Measurements from ENCODE around the gene SPOCK1. TPM values are rescaled to one million over a fixed set of nuclear protein-coding genes. Genes with fewer than 3 reads are reported as not detected.

SPOCK1 gene
- total and polyA plus RNA-seq, 2 experiments from 2014 or later = 5.6 to 10.1 TPM

GRCh38 chr5:137144656-137145055 is 354.5 kb downstream of the SPOCK1 start:
- H3K9me2 ChIP-seq (replicated peaks; ENCODE audit: insufficient read depth) = no peaks in the 10 kb centered on the region
- peaks cover 7% of the 10 kb centered on the region for H3K4me1 ChIP-seq (ENCODE audit: insufficient read depth)
- no peaks in the 10 kb centered on the region for H3K36me3 ChIP-seq (replicated peaks; ENCODE audit: insufficient read depth, low read depth)
- H3K27ac ChIP-seq = no peak overlapping the region
- no peak overlapping the region for H3K4me2 ChIP-seq
- no peaks in the 10 kb centered on the region for H3K27me3 ChIP-seq
- H3K79me2 ChIP-seq = no peaks in the 10 kb centered on the region
- no peak for DNase-seq (ENCODE audit: low spot score)
- H3K4me3 ChIP-seq = no peak overlapping the region
- H2AFZ ChIP-seq = no peak overlapping the region
- no peaks in the 10 kb centered on the region for H4K20me1 ChIP-seq (ENCODE audit: insufficient read depth, poor library complexity, severe bottlenecking)
- TF ChIP-seq, protein P1, sequence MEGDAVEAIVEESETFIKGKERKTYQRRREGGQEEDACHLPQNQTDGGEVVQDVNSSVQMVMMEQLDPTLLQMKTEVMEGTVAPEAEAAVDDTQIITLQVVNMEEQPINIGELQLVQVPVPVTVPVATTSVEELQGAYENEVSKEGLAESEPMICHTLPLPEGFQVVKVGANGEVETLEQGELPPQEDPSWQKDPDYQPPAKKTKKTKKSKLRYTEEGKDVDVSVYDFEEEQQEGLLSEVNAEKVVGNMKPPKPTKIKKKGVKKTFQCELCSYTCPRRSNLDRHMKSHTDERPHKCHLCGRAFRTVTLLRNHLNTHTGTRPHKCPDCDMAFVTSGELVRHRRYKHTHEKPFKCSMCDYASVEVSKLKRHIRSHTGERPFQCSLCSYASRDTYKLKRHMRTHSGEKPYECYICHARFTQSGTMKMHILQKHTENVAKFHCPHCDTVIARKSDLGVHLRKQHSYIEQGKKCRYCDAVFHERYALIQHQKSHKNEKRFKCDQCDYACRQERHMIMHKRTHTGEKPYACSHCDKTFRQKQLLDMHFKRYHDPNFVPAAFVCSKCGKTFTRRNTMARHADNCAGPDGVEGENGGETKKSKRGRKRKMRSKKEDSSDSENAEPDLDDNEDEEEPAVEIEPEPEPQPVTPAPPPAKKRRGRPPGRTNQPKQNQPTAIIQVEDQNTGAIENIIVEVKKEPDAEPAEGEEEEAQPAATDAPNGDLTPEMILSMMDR (IDR thresholded peaks at IDR 0.05; ENCODE audit: poor library complexity) = no peak
- no peak for TF ChIP-seq EZH2phosphoT487 (IDR thresholded peaks at IDR 0.05; ENCODE audit: low read depth, severe bottlenecking, unreplicated experiment)
- TF ChIP-seq EZH2 (IDR thresholded peaks at IDR 0.05; ENCODE audit: borderline replicate concordance) = no peak
- 85% methylated on average over 4 of the region's 4 CpGs for WGBS (ENCODE audit: low lambda C conversion rate, missing lambda C conversion rate)
- no peaks in the 10 kb centered on the region for H3K9me3 ChIP-seq (ENCODE audit: low read depth)

- H2AFZ ChIP-seq = no peak overlapping the region
- no peaks in the 10 kb centered on the region for H4K20me1 ChIP-seq (ENCODE audit: insufficient read depth, poor library complexity, severe bottlenecking)
- 83% methylated on average over 7 of the region's 7 CpGs for WGBS (ENCODE audit: low lambda C conversion rate, missing lambda C conversion rate)
- H3K4me3 ChIP-seq = no peak overlapping the region
- H3K4me1 ChIP-seq (ENCODE audit: insufficient read depth) = peaks cover 7% of the 10 kb centered on the region
- no peak overlapping the region for H3K27ac ChIP-seq
- H3K9me2 ChIP-seq (replicated peaks; ENCODE audit: insufficient read depth) = no peaks in the 10 kb centered on the region
- no peaks in the 10 kb centered on the region for H3K36me3 ChIP-seq (replicated peaks; ENCODE audit: insufficient read depth, low read depth)
- peak; percentile 21 for DNase-seq (ENCODE audit: low spot score)
- H3K79me2 ChIP-seq = no peaks in the 10 kb centered on the region
- H3K9me3 ChIP-seq (ENCODE audit: low read depth) = no peaks in the 10 kb centered on the region
- no peak overlapping the region for H3K4me2 ChIP-seq
- H3K27me3 ChIP-seq = no peaks in the 10 kb centered on the region
- no peak for TF ChIP-seq EZH2phosphoT487 (IDR thresholded peaks at IDR 0.05; ENCODE audit: low read depth, severe bottlenecking, unreplicated experiment)
- TF ChIP-seq EZH2 (IDR thresholded peaks at IDR 0.05; ENCODE audit: borderline replicate concordance) = no peak
- TF ChIP-seq, protein P1 (IDR thresholded peaks at IDR 0.05; ENCODE audit: poor library complexity) = no peak
Observed at GRCh38 chr5:137142764-137143605, 356.1 kb downstream of the SPOCK1 start.

- WGBS (ENCODE audit: low lambda C conversion rate, missing lambda C conversion rate) = 64% methylated on average over 3 of the region's 3 CpGs
- Histone ChIP-seq H3K36me3 (replicated peaks; ENCODE audit: insufficient read depth, low read depth) (no peaks in the 10 kb centered on the region), H3K4me1 (ENCODE audit: insufficient read depth) (peaks cover 7% of the 10 kb centered on the region), H3K27me3 (no peaks in the 10 kb centered on the region), H3K27ac (no peak overlapping the region), H3K9me2 (replicated peaks; ENCODE audit: insufficient read depth) (no peaks in the 10 kb centered on the region), H4K20me1 (ENCODE audit: insufficient read depth, poor library complexity, severe bottlenecking) (no peaks in the 10 kb centered on the region), H3K4me2 (no peak overlapping the region), H3K9me3 (ENCODE audit: low read depth) (no peaks in the 10 kb centered on the region), H2AFZ (no peak overlapping the region), H3K4me3 (no peak overlapping the region), H3K79me2 (no peaks in the 10 kb centered on the region)
- no peak for DNase-seq (ENCODE audit: low spot score)
- TF ChIP-seq EZH2phosphoT487 (IDR thresholded peaks at IDR 0.05; ENCODE audit: low read depth, severe bottlenecking, unreplicated experiment) = no peak
- TF ChIP-seq EZH2 (IDR thresholded peaks at IDR 0.05; ENCODE audit: borderline replicate concordance) = no peak
Observed at GRCh38 chr5:137142346-137142745, 356.8 kb downstream of the SPOCK1 start.

DNA sequence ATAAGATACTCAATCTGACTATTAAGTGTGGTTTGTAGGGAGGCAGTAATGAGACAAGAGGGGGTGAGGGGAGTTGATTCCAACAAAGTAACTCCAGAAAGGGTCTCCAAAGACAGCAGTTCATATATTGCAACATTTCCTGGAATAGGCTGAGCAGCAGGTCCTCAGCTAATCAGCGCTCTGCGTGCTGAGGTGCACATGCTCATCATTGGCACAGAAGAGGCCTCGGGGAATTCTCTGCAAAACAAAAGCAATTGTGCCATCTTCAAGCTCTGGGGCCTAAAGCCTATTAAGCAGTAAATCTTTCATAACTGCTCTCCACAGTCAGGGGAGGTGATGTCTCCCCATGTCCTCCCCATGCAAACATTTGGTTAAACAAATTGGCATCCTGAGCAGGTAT is 357.3 kb downstream of the SPOCK1 start:
- H3K36me3 ChIP-seq (replicated peaks; ENCODE audit: insufficient read depth, low read depth) = no peaks in the 10 kb centered on the region
- no peaks in the 10 kb centered on the region for H3K9me2 ChIP-seq (replicated peaks; ENCODE audit: insufficient read depth)
- TF ChIP-seq, protein P1 (IDR thresholded peaks at IDR 0.05; ENCODE audit: poor library complexity) = no peak
- TF ChIP-seq EZH2 (IDR thresholded peaks at IDR 0.05; ENCODE audit: borderline replicate concordance) (no peak), EZH2phosphoT487 (IDR thresholded peaks at IDR 0.05; ENCODE audit: low read depth, severe bottlenecking, unreplicated experiment) (no peak)
- no peak overlapping the region for H3K27ac ChIP-seq
- H3K9me3 ChIP-seq (ENCODE audit: low read depth) = no peaks in the 10 kb centered on the region
- no peak for DNase-seq (ENCODE audit: low spot score)
- H3K4me1 ChIP-seq (ENCODE audit: insufficient read depth) = peaks cover 6% of the 10 kb centered on the region
- 54% methylated on average over 3 of the region's 3 CpGs for WGBS (ENCODE audit: low lambda C conversion rate, missing lambda C conversion rate)
- no peak overlapping the region for H2AFZ ChIP-seq
- H3K27me3 ChIP-seq = no peaks in the 10 kb centered on the region
- H4K20me1 ChIP-seq (ENCODE audit: insufficient read depth, poor library complexity, severe bottlenecking) = no peaks in the 10 kb centered on the region
- H3K4me2 ChIP-seq = no peak overlapping the region
- no peak overlapping the region for H3K4me3 ChIP-seq
- H3K79me2 ChIP-seq = no peaks in the 10 kb centered on the region

Measured in hepatocyte (in vitro differentiated cells).